ENCODE data around the gene LSM2.
A peak's percentile ranks its signal among the peaks of the same experiment; 100 is the strongest.

The LSM2 gene

GRCh38 chr6:31829633-31830283 is 23.0 kb upstream of the LSM2 start:
- TF ChIP-seq, protein P1, sequence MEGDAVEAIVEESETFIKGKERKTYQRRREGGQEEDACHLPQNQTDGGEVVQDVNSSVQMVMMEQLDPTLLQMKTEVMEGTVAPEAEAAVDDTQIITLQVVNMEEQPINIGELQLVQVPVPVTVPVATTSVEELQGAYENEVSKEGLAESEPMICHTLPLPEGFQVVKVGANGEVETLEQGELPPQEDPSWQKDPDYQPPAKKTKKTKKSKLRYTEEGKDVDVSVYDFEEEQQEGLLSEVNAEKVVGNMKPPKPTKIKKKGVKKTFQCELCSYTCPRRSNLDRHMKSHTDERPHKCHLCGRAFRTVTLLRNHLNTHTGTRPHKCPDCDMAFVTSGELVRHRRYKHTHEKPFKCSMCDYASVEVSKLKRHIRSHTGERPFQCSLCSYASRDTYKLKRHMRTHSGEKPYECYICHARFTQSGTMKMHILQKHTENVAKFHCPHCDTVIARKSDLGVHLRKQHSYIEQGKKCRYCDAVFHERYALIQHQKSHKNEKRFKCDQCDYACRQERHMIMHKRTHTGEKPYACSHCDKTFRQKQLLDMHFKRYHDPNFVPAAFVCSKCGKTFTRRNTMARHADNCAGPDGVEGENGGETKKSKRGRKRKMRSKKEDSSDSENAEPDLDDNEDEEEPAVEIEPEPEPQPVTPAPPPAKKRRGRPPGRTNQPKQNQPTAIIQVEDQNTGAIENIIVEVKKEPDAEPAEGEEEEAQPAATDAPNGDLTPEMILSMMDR (IDR thresholded peaks at IDR 0.05): peak; percentile 38; the same call in 1 of the 2 replicates

DNA sequence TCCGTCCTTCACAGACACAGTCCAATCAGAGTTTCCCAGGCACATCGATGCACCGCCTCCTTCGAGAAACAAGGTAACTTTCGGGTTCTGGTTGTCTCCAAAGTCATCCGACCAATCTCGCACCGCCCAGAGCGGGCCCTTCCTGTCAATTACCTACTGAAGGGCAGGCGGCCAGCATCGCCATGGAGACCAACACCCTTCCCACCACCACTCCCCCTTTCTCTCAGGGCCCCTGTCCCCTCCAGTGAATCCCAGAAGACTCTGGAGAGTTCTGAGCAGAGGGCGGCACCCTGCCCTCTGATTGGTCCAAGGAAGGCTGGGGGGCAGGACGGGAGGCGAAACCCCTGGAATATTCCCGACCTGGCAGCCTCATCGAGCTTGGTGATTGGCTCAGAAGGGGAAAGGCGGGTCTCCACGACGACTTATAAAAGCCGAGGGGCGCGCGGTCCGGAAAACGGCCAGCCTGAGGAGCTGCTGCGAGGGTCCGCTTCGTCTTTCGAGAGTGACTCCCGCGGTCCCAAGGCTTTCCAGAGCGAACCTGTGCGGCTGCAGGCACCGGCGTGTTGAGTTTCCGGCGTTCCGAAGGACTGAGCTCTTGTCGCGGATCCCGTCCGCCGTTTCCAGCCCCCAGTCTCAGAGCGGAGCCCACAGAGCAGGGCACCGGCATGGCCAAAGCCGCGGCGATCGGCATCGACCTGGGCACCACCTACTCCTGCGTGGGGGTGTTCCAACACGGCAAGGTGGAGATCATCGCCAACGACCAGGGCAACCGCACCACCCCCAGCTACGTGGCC is 20.7 kb upstream of the LSM2 start, which contains the start of gene HSPA1B:
TSS of gene HSPA1B (plus strand) at position 453 of the 794 bp plus-strand sequence. CDS start at position 666, 213 bp downstream.
- TF ChIP-seq, protein P1 (IDR thresholded peaks at IDR 0.05): no peak

DNA sequence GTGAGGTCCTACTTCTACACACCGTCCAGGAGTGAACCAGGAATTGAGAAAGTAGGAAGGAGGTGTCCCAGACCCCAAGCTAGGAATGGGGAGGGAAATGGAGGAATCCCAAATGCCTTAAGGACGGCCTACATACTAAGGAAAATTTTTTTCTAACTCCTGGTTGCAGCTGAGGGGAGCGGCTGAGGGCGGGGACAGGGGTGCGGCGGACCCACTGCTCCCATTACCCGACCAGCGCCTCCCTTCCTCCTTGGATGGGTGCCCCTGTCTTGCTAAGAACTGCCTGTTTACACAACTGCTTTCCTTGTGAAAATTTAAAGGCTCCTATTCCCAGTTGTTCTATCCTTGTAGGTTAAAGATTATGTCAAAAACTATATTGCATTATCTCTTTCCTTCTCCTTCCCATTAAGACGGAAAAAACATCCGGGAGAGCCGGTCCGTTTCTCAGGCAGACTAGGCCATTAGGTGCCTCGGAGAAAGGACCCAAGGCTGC is 20.1 kb upstream of the LSM2 start:
- TF ChIP-seq, protein P1 (IDR thresholded peaks at IDR 0.05): no peak

- TF ChIP-seq, protein P1 (IDR thresholded peaks at IDR 0.05): no peak
These were observed 18.8 kb upstream of the LSM2 start for GRCh38 chr6:31825553-31825952.

DNA sequence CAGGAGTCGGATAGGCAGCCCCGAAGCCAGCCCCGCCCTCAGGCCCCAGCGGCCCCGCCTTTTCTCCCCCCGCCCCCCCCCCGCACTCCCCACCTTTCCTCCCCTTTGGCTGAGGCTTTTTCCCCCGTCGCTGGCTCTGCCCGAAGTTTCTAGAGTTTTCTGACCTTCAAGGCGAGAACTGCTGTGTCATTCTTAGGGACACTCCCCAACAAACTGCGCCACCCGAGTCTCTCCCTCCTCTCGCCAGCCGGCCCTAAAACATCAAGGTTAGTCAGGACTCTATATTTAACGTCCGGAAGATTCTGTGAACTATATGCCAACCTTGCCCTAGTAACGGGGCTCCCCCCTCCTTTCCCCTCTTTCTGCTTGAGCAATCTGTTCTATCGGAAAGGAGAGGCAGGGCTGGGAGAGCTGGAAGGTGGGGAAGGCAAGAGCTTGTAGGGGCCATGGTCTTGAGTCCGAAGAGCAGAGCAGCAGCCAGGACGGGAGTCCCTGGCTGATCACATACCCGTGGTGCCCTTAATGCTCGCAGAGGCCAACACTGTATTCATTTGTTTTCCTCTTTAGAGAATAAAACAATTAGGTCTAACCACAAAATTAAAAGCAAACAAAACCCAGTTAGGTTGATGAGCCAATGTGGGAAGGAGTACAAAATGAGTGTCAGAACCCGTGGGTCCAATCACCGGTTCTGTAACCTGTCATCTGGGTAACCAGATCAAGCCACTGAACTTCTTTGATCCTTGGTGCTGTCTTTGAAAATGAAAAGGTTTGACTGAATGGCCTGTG is 15.5 kb upstream of the LSM2 start:
- TF ChIP-seq, protein P1 (IDR thresholded peaks at IDR 0.05): no peak

DNA sequence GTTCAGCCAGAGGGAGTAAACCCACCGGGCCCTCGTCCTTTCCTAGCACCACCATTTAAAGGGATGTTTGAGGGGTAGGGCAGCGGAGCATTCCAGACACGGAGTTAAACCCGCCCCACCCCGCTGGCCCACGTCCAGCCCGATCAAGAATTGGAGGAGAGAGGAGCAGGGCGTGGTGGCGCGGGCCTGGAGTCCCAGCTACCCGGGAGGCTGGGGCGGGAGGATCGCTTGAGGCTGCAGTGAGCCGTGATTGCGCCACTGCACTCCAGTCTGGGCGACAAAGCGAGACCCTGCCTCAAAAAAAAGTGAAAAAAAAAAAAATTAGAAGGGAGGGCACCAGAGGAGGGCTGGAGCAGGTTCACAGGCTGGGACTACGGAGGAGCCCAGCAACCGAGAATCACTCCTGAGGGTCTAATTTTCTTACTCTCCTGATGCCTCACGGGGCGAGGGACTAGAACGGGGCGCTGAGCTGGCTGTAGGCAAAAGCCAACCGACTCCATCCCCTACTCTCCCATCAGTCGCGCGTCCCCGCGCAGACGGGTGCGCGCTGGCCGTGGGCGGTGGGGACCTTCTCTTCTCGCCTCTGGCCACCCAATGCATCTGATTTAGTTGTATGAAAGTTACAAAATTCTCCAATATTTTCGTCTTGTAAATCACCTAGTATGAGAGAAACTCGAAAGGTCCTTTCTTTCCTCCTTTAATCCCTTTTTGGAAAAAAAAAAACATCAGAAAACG is 14.7 kb upstream of the LSM2 start:
- TF ChIP-seq, protein P1 (IDR thresholded peaks at IDR 0.05): no peak

GRCh38 chr6:31819871-31820299 is 13.1 kb upstream of the LSM2 start:
- TF ChIP-seq, protein P1 (IDR thresholded peaks at IDR 0.05): no peak

All from LNCAP (cell line).